Aorta (tissue), 5 donors: ENCODE measurements around the gene EPHX1. TPM values are rescaled to one million over a fixed set of nuclear protein-coding genes. Genes with fewer than 3 reads are reported as not detected.
"Not testable (repeated sequence)": the region's sequence is repeated elsewhere in the genome, so short reads cannot be mapped to it uniquely, and the experiment has no call there.

ENCODE experiments used
- ATAC-seq: fragments of 200-7000 bp; cut with Tn5 transposase; one replicate; pipeline ENCODE4 v1.9.1; 2022; ENCODE audit warnings: moderate library complexity; ENCODE audit not compliant: low FRiP score
- DNase-seq, 2 donors: peaks; one replicate each; pipeline ENCODE4 v3.0.0-alpha.2; 2020
- H3K27ac ChIP-seq, 2 donors: one replicate each; pipeline ENCODE4 v1.5.1; 2013; ENCODE audit warnings: low read length in 2 of 2, mild to moderate bottlenecking in 2 of 2, moderate library complexity in 2 of 2, control low read depth in 1 of 2, inconsistent platforms in 1 of 2, low read depth in 1 of 2
- H3K27me3 ChIP-seq, 2 donors: one replicate each; pipeline ENCODE4 v1.6.1; 2013; ENCODE audit warnings: control low read depth in 1 of 2, low read length in 1 of 2, mild to moderate bottlenecking in 1 of 2, moderate library complexity in 1 of 2; ENCODE audit not compliant: insufficient read depth in 2 of 2, control insufficient read depth in 1 of 2
- H3K36me3 ChIP-seq, 2 donors: one replicate each; pipeline ENCODE4 v1.6.1; 2013; ENCODE audit warnings: control low read depth in 1 of 2, low read length in 1 of 2, mild to moderate bottlenecking in 1 of 2; ENCODE audit not compliant: insufficient read depth in 2 of 2, control insufficient read depth in 1 of 2
- H3K4me1 ChIP-seq, 2 donors: one replicate each; pipeline ENCODE4 v1.6.1; 2013; ENCODE audit warnings: low read length in 2 of 2, control low read depth in 1 of 2, mild to moderate bottlenecking in 1 of 2, moderate library complexity in 1 of 2; ENCODE audit not compliant: insufficient read depth in 2 of 2, control insufficient read depth in 1 of 2
- H3K4me3 ChIP-seq, 2 donors: one replicate each; pipeline ENCODE4 v1.5.1; 2013; ENCODE audit warnings: low read length in 2 of 2, control low read depth in 1 of 2, mild to moderate bottlenecking in 1 of 2
- H3K9me3 ChIP-seq: one replicate; pipeline ENCODE4 v1.6.1; 2013; ENCODE audit warnings: mild to moderate bottlenecking, low read length; ENCODE audit not compliant: control insufficient read depth
- WGBS, 2 donors: extraction: QIAGEN DNeasy Blood & Tissue Kit; methylation state at CpG; one replicate each; pipeline ENCODE4 v1.1.7; 2013; 5-methylcytosine and 5-hydroxymethylcytosine counted together
- intact Hi-C, 2 donors: fragments of 100-400 bp; cut with DNase I; formaldehyde crosslinking; loops; one replicate each; pipeline versions ENCODE4 v1.14.2 to v1.15.0; 2022
- polyA plus RNA-seq, 2 donors: library from polyadenylated mRNA; stranded (reverse); fragments of 200-250 nt; gene quantifications; one replicate each; pipeline ENCODE4 v1.2.3, GENCODE V29; 2013
- total RNA-seq, 2 donors: library from RNA; stranded (reverse); fragmentation: NEBNext Ultra II Directional; extraction: Animal tissue kit (Norgen Biotek cat#: 25700); gene quantifications; one replicate each; pipeline ENCODE4 v1.2.1, GENCODE V29; 2021
- donor health status: healthy with polysubstance abuse.
- donor health status: Bipolar disorder and iron deficiency.
- donor health status: DM: no; HTN: no; CAD: no.
- donor health status: DM: no; HTN: no; CAD: no.
- donor health status: DM: yes; HTN: yes; CAD: no.

Gene EPHX1
- total and polyA plus RNA-seq, 4 donors: 20.0 to 153 (median 61.9) TPM

DNA sequence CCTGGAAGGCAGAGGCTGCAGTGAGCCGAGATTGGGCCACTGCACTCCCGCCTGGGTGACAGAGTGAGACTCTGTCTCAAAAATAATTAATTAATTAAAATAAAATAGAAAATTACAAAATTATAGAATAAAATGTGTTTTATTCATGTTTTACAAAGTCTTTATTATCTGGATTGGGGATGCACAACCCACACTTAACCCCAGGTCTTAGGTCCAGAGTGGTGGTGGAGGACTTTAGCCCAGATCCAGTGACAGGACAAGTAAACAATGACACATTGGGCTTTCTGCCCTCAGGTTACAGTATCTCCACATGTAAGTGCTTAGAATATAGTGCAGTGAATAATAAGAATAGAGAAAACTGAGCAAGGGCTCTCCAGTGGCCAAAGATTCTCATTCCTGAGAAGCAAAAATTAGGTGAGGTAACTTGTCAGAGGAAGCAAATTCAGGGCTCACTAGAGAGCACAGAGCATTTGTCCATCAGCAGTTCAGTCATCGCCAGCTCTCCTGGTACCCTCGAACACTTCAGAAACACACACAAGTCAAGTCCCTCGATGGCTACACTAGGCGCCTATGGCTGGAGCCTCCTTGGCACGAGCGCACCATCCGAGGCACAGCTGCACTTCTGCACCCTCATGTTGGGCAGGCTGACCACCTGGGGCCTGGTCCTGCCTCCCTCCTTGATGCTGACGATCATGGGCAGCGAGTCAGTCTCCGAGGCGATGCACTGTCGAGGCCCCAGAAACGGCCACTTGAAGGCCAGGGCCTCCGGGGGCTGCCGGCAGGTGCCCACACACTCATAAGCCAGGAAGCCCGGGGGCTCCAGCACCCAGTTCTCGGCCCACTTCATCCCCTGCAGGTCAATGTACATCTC lies 76.5 kb downstream of the EPHX1 start:
- no peaks in the 10 kb centered on the region for H3K4me1 ChIP-seq
- H3K27ac ChIP-seq: no peak overlapping the region

GRCh38 chr1:225887030-225887314 lies 77.0 kb downstream of the EPHX1 start:
- H3K9me3 ChIP-seq: no peaks in the 10 kb centered on the region
- DNase-seq (no peak), ATAC-seq (no peak)
- H3K27me3 ChIP-seq: no peaks in the 10 kb centered on the region
- H3K36me3 ChIP-seq: no peaks in the 10 kb centered on the region
- intact Hi-C loops: no loop called here
- H3K27ac ChIP-seq: no peak overlapping the region
- H3K4me3 ChIP-seq: no peak overlapping the region
- WGBS, 2 donors: 96% methylated on average over 7 of the region's 7 CpGs
- no peaks in the 10 kb centered on the region for H3K4me1 ChIP-seq

More for the DNA sequence above, 76.5 kb downstream of the EPHX1 start:
- WGBS, 2 donors: 94 to 95% methylated on average over 19 of the region's 19 CpGs
- Histone ChIP-seq H3K4me3 (no peak overlapping the region), H3K36me3 (no peaks in the 10 kb centered on the region), H3K27me3 (no peaks in the 10 kb centered on the region), H3K9me3 (no peaks in the 10 kb centered on the region)
- DNase-seq (no peak), ATAC-seq (no peak)
- intact Hi-C loops: no loop called here

DNA sequence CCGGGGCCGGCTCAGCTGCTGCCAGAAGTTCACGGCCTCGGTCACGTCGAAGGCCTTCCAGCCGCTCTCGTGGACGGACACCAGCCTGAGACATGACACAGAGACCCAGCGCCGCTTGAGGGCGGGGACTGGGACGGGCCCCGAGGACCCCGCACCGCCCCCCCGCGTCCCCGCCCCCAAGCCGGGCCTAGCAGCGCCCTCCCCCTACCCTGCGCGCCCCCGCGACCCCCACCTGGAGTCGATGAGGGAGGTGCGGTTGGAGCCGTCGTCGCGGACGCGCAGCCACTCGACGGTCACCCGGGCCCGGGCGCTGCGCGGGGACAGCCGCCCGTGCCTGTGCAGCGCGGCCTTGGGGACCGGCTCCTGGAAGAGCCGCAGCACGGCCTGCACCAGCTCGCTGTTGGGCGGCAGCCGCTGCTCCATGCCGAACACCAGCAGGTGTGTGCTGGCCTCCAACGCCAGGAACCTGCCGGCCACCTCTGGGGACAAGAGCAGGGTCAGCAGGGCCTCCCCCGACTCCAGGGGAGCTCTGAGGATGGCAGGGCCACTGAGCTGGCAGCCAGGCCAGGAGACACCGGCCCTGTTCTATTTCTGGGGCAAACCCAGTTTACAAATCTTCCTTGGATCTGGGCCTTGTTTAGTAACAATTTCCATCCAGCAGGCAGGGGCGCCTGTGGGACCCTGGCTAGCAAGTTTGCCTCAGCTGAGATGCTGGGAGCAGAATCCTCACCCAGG lies 77.8 kb downstream of the EPHX1 start:
- H3K4me3 ChIP-seq, H3K4me1 ChIP-seq, intact Hi-C loops, DNase-seq, H3K27me3 ChIP-seq, H3K27ac ChIP-seq, H3K9me3 ChIP-seq, ATAC-seq, H3K36me3 ChIP-seq: not testable (repeated sequence)
- WGBS, 2 donors: 41 to 46% methylated on average over 19 to 55 of the region's 56 CpGs

GRCh38 chr1:225888289-225888897 lies 78.5 kb downstream of the EPHX1 start:
- 89 to 92% methylated on average over 18 of the region's 18 CpGs for WGBS, 2 donors
- no peaks in the 10 kb centered on the region for H3K27me3 ChIP-seq
- ATAC-seq: no peak
- H3K4me1 ChIP-seq: no peaks in the 10 kb centered on the region
- H3K9me3 ChIP-seq: no peaks in the 10 kb centered on the region
- no peak for DNase-seq
- intact Hi-C loops: no loop called here
- no peak overlapping the region for H3K27ac ChIP-seq
- H3K4me3 ChIP-seq: no peak overlapping the region
- no peaks in the 10 kb centered on the region for H3K36me3 ChIP-seq

- H3K27ac ChIP-seq: no peak within 1 kb of the TSS
- no peaks in the 10 kb centered on the region for H3K36me3 ChIP-seq
- no peaks in the 10 kb centered on the region for H3K27me3 ChIP-seq
- WGBS, 2 donors: 81 to 82% methylated on average over 11 of the region's 11 CpGs
- H3K4me3 ChIP-seq: no peak within 1 kb of the TSS
- no peaks in the 10 kb centered on the region for H3K4me1 ChIP-seq
- H3K9me3 ChIP-seq: no peaks in the 10 kb centered on the region
- ATAC-seq (no peak), DNase-seq (no peak)
- intact Hi-C loops: no loop called here
Observed at GRCh38 chr1:225888898-225889601, 79.1 kb downstream of the EPHX1 start, which contains the start of gene LEFTY1. Gene LEFTY1 (minus strand): TSS chr1:225889146. CDS start chr1:225889066, 80 bp downstream.

GRCh38 chr1:225889743-225890142 lies 79.8 kb downstream of the EPHX1 start:
- ATAC-seq: no peak

GRCh38 chr1:225890346-225891228 lies 80.7 kb downstream of the EPHX1 start:
- 67 to 72% methylated on average over 6 of the region's 6 CpGs for WGBS, 2 donors
- no peak for ATAC-seq
- intact Hi-C loops: no loop called here

More at GRCh38 chr1:225889743-225890142, 79.8 kb downstream of the EPHX1 start:
- H3K4me3 ChIP-seq: no peak overlapping the region
- no peak overlapping the region for H3K27ac ChIP-seq
- H3K36me3 ChIP-seq: no peaks in the 10 kb centered on the region
- H3K9me3 ChIP-seq: no peaks in the 10 kb centered on the region
- intact Hi-C loops: no loop called here
- WGBS, 2 donors: 92 to 96% methylated on average over 5 of the region's 5 CpGs
- no peaks in the 10 kb centered on the region for H3K27me3 ChIP-seq
- no peaks in the 10 kb centered on the region for H3K4me1 ChIP-seq
- DNase-seq: no peak

More at GRCh38 chr1:225890346-225891228, 80.7 kb downstream of the EPHX1 start:
- H3K27ac ChIP-seq: no peak overlapping the region
- no peaks in the 10 kb centered on the region for H3K27me3 ChIP-seq
- H3K4me1 ChIP-seq: no peaks in the 10 kb centered on the region
- H3K36me3 ChIP-seq: no peaks in the 10 kb centered on the region
- no peak overlapping the region for H3K4me3 ChIP-seq
- peak in 1 of 2 donors; percentile 70 for DNase-seq
- no peaks in the 10 kb centered on the region for H3K9me3 ChIP-seq
